HG03095 (cell line): ENCODE results near the gene RCOR2.

Source experiments
- ATAC-seq: cut with Tn5 transposase; IDR thresholded peaks from one replicate; pipeline ENCODE4 v1.9.1; 2021; ENCODE audit warnings: moderate library complexity; ENCODE audit not compliant: unreplicated experiment

Gene RCOR2

GRCh38 chr11:63907808-63908530 is 9.0 kb downstream of the RCOR2 start:
- no peak for ATAC-seq

- ATAC-seq: no peak
Measured at GRCh38 chr11:63907063-63907462, 9.9 kb downstream of the RCOR2 start.

DNA sequence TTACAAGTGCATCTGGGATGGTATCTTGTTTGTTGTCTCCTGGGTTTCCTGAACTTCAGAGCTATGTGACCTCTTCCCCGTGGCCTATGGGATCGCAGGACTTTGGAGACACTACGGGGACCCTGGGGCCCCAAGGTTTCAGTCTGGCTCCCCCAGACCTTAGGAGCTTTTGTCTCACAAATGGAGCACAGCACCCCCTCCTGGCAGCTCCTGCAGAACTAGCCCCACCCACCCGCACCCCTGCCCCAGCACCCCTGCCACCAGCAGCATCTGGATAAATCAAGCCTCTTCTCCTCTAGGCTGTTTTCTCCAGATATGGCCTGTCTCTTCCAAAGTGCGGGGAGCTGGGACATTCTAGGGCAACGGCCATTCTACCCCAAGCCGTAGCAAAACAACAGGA is 10.4 kb downstream of the RCOR2 start:
- ATAC-seq: no peak

GRCh38 chr11:63906087-63906486 is 10.9 kb downstream of the RCOR2 start:
- no peak for ATAC-seq

DNA sequence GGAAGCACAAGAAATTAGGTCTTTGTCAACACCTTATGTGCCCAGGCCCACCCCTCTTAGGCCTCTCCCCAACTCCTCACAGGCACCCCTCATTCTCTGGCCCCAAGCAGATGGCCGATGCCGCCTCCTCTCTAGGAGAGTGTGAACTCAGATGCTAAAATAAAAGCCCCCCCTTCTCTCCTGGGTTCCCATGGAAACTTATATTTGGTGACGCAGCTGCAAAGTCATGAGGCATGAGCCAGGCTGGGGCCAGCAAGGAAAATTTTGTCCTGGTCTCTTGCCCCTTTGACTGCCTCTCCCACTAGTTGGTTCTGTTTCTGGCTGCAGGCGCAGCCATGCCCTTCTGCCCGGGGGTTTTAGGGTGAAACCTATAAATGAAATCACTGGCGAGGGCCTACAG is 11.8 kb downstream of the RCOR2 start:
- ATAC-seq: no peak

- no peak for ATAC-seq
Measured at GRCh38 chr11:63904743-63905142, 12.2 kb downstream of the RCOR2 start.

GRCh38 chr11:63903884-63904283 is 13.1 kb downstream of the RCOR2 start:
- no peak for ATAC-seq

DNA sequence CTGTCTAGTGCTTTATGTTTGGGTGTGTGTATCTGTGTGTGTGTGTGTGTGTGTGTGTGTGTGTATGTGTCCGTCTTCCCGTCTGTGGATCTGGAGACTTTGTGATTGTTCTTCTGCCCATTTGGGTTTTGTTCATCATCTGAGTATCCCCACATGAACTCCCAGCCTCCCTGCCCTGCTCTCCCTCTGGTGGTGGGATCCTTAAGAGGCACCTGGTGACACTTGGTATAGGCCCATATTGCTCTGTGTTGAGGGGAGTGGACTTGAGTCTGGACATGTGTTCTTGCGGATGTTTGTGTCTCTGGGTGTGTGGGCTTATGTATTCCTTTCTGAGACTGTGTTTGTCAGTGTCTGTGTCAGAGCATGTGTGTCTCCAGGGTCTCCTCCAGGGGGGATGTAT is 15.3 kb downstream of the RCOR2 start:
- ATAC-seq: no peak

- ATAC-seq: no peak
Measured at GRCh38 chr11:63897459-63898146, 19.4 kb downstream of the RCOR2 start.

DNA sequence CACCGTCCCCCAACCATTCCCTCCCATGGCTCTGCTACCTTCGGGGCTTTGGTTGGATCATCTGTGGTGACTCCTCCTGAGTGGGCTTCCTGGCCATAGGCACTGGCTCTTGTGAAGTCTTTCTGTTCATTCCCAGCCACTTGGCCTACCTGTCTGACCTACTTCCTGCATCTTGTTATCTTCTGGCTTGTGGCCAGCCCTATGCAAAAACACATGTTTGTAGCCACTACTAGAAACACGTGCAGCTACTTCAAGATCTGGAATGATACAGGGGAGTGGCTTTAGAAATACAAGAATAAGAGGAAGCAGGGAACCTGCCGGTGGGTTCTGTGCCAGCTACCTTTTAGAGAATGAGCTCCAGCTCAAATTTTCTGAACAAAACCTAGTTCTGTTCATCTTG is 20.9 kb downstream of the RCOR2 start:
- ATAC-seq: no peak

DNA sequence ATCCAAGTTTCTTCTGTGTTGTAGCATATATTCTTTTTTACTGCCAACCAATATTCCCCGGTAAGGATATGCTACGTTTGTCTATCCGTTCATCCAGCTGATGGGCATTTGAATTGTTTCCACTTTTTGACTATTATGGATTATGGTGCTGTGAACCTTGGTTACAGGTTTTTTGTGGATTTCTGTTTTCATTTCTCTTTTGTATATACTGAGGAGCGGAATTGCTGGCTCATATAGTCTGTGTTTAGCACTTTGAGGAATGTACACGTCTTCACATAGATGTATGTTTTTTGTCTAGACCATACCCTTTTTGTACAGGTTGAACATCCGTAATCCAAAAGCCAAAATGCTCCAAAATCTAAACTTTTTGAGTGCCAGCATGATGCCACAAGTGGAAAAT is 23.6 kb downstream of the RCOR2 start:
- ATAC-seq: no peak

DNA sequence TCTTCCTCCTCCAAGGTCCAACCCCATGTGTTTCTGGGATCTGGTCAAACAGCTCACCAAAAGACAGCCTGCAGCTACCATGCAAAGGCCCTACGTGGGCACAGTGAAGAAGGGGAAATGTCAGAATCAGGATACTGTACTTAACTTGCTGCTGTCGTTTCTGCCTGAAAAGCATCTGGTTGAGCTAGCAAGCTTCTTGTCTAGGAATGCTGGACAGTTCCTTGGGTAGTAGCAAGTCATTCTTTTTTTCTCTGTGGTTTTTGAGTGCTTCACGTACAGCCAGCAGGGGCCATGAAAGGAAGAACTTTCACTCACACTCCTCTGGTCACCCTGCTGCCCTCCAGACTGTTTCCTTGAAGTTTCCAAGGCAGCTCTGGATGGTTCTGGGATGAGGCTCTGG is 24.7 kb downstream of the RCOR2 start:
- no peak for ATAC-seq

DNA sequence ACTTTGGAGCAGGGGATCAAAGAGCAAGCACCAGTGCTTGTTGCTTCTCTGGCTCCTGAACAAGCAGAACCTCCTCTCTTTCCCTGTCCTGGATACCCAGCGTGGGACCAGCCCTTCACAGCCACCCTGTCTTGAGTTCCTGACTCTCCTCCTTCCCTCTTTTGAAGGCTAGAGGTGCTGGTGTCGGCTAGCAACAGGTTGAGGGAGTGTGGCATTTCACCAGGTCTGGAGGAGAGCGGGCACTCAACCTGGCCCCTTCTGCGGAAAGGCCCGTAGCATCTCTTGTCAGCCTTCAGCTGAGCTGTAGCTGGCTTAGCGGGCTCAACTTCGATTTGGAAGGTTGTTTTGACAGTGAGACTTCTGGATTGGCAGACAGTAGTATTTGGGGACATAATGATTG is 26.6 kb downstream of the RCOR2 start:
- no peak for ATAC-seq

- ATAC-seq: no peak
Measured at GRCh38 chr11:63889344-63889743, 27.6 kb downstream of the RCOR2 start.

GRCh38 chr11:63888170-63889086 is 28.5 kb downstream of the RCOR2 start:
- no peak for ATAC-seq

DNA sequence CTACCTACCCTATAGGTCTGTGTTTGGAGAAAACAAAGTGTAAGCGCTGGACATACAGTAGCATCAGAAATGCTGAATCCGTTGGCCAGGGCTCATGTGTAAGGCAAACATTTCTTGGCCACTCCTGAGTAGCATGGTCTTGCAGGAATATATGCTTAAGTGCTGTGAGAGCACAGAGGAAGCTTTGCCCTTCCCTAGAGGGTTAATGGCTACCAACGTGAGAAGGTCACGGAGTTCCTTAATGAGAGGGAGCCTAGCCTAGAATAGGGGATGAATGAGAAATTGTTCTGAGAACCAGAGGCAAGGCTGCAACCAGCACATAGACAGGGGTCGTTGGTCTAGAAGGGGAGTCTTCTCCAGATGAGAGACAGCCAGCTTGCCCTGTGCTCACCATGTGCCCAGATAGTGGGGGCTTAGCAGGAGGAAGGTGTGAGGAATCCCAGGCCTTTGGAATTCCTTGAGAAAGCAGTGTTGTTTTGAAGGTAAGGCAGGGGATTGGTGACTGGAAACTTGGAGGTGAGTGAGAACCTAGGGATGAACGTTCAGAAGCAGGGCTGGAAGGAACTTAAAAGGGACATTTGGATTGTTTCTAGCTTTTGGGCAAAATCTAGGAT is 29.5 kb downstream of the RCOR2 start:
- no peak for ATAC-seq

DNA sequence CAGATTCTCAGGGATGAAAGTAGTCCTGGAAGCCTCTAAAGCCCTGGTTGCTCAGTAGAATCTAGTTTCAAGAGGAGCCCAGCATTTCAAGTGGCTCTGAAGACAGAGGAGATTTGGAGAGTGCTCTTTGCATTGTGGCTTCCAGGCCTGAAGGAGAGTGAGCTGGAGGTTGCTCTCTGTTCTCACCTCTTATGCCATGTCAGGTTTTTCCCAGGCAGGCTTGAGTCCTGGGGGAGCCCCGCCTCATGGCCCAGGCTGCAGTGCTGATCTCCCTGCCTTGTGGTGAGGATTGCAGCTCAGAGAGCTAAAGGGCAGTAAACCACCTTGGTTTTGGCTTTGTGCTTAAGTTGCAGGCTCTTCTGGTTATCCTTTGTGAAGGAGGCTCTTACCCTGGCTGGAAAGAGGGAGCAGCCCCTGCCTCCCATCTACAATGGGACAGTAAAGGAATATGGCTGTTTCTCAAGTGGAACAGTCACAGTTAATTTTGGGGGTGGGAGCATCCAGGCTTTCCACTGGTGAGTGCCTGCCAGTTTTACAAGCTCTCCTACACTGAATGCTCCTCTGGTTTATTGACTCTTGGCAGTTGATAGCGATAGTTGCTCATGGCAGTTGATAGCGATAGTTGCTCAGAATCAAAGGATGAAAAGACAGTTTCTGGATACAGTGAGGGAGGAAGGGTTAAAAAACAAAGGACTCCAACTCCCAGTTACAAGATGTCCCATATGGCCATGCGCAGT is 32.6 kb downstream of the RCOR2 start:
- ATAC-seq: no peak

DNA sequence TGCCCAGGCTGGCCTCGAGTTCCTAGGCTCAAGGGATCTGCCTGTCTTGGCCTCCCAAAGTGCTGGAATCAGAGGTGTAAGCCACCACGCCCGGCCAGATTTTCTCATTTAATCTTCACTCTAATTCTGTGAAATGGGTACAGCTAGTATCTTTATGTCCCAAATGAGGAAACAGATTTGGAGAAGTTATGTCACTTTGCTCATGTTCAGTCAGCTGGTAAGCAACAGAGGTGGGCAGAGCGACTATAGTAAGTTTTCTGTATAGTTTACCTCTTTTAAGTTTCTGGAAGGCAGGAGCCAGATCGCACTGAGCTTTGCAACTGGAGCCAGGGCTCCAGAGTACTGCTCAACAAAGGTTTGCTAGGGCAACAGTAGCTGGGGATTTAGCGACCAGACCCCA is 33.2 kb downstream of the RCOR2 start:
- ATAC-seq: no peak

- ATAC-seq: no peak
Measured at GRCh38 chr11:63882555-63883242, 34.3 kb downstream of the RCOR2 start.

DNA sequence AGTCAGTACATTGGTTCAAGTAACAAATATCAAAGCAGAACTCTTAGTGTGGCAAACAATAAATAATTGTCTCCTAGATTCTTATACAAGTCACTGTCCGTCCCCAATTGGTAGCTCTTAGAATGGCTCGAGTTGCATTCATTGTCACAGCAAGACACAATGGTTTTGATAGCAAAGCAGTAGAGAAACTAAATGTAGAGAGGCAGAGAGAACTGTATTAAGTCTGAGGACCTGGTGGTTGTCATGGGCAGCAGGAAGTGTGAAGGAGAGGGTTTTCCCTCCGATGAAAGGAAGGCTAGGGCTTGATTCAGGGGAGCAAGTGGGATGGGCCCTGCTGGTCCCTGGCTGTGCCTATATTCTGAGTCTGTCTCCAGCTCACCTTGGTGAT is 36.6 kb downstream of the RCOR2 start:
- no peak for ATAC-seq
